Lung microvascular endothelial cell (primary cell): Measurements from ENCODE around the gene OBSCN. TPM values are rescaled to one million over a fixed set of nuclear protein-coding genes. Genes with fewer than 3 reads are reported as not detected.

Experiments used
- DNase-seq, 2 donors: peaks; one replicate each; pipeline versions ENCODE4 v3.0.0 to v3.0.0-alpha.2; 2010; ENCODE audit warnings: low read depth in 2 of 2
- total RNA-seq: library from RNA; depleted of rRNA; stranded (reverse); fragments of >200 nt; gene quantifications from 2 replicates; pipeline ENCODE4 v1.2.1, GENCODE V29; 2014

Gene OBSCN
- total RNA-seq, 1 donor from 2014 or later = 9.5 TPM

DNA sequence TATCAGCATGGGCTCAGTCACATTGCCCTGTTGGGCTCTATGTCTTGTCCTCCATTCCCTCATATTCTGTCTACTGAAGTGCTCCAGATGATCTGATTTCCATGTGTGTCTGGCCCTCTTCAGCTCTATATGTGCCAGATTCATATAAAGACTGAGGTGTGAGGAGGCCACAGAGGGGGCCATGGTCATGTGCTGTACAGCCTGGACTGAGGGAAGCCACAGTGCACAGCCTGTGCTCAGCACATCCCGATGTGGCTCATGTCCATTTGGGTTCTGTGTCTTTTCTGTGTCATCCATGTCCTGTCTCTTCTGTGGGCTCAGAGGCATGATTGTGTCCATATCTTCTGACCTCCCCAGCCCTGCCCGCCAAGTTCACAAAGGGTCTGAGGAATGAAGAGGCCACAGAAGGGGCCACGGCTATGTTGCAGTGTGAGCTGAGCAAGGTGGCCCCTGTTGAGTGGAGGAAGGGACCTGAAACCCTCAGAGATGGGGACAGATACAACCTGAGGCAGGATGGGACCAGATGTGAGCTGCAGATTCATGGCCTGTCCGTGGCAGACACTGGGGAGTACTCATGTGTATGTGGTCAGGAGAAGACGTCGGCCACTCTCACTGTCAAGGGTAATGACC is 97.0 kb downstream of the OBSCN start:
- DNase-seq = no peak

- no peak for DNase-seq
Observed at GRCh38 chr1:228305721-228306152, 97.9 kb downstream of the OBSCN start.

- DNase-seq = no peak
Observed at GRCh38 chr1:228306275-228307217, 98.7 kb downstream of the OBSCN start.

DNA sequence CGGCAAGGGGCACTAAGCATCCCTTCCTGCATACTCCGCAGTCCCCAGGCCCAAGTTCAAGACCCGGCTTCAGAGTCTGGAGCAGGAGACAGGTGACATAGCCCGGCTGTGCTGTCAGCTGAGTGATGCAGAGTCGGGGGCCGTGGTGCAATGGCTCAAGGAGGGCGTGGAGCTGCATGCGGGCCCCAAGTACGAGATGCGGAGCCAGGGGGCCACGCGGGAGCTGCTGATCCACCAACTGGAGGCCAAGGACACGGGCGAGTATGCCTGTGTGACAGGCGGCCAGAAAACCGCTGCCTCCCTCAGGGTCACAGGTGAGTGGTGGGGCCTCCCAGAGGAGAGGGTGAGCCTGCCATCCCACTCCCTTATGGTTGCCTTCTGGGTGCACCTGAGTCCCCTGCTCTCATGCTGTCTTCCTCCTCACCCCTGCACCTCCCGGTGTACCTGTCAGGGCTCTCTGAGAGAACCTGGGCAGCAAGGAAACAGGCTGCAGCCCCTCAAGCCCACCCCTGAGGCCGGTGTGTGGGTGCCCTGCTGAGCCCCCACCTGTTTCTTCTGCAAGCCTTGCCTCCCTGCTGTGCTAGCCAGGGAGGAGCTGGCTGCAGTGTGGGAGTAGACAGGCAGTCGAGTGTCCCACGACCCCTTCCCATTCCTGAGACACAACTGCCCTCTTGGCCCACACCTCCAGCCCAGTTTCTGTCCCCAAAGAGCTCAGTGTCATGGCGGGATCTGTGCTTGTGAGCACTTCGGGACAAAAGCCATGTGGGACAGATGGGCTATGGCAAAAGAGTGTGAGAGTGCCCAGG is 99.6 kb downstream of the OBSCN start:
- DNase-seq = no peak

GRCh38 chr1:228308085-228308601 is 100.3 kb downstream of the OBSCN start:
- no peak for DNase-seq

DNA sequence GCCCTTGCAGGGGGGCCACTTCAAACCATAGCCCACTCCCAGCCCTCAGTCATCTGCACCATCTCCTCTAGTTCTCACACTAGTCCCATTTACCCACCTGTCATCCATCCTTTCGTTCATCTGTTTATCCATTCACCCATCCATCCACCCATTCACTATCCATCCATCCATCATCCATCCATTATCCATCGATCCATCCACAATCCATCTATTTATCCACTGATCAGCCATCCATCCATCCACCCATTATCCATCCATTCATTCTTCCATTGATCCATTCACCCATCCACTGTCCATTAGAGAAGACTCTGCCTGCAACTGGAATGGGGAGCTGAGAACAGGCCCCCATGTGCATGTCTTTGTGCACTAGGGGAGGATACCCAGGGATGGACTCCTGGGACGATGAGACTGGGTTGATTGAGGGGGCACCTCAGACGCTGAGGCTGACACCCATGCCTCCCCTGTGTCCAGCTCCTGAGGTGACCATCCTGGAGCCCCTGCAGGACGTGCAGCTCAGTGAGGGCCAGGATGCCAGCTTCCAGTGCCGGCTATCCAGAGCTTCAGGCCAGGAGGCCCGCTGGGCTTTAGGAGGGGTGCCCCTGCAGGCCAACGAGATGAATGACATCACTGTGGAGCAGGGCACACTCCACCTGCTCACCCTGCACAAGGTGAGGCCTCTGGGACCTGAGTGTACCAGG is 100.9 kb downstream of the OBSCN start:
- DNase-seq = no peak

DNA sequence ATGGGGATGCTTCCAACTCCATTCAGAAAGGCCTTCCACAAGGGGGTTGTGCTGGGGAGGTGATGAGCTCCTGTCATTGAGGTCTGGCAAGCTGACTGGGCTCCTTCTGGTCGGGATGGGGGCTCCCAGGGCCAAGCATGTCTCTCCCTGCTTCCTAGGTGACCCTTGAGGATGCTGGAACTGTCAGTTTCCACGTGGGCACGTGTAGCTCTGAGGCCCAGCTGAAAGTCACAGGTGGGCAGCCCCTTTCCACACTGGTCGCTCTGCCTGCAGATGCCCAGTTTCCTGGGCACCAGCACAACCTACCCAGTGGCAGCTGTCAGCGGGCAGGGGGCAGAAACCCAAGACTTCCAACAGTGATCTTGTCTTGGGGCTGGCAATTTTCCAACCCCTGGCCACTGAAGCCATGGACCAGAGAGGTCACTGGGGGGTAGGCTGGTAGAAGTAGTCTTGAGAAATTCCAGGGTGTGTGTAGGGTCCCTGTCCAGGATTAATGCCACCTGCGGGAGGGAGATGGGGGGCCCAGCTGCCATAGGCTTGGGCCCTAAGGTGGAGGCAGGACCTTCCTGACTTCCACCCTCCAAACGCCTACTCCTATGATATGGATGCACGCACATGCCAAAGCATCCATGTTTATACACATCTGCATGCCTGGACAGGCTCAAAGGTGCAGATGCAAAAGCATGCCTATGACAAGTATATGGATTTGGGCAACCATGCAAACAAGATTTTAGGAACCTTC is 101.7 kb downstream of the OBSCN start:
- DNase-seq = no peak

DNA sequence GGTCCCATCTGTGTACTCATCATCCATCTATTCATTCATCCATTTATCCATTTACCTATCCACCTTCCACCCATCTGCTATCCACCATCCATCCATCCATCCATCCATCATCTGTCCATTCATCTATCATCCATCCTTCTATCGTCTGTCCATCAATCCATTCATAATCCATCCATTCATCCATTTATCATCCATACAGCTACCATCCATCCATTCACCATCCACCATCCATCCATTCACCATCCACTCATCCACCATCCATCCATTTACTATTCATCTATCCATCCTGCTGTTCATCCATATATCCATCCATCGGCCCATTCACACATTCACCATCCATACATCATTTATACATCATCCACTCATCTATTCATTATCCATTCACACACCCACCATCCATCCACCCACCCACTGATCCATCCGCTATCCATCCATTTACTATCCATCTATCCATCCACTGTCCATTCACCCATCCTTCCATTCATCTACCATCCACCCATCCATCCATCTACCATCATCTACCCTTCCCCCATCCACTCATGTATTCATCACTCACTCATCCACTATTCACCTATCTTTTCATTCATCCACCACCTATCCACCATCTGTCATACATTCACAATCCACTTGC is 102.4 kb downstream of the OBSCN start:
- no peak for DNase-seq

DNA sequence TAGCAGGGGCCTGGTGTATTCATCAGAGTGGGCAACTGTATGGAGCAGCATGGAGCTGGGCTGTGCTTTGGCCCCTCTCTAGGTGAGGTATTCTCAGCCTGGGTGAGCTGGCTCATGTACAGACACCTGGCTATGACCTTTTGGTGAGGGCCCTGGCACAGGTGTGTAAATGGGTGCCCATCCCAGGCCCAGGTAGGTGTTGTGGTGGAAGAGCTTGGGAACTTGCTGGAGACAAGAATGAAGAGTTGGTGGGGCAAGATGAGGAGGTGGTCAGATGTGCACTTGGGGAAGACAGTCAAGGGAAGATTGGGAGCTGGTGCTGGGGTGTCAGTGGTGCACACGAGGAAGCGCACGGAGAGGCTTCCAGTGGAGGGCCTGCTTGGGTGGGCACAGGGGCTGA is 103.2 kb downstream of the OBSCN start:
- no peak for DNase-seq

DNA sequence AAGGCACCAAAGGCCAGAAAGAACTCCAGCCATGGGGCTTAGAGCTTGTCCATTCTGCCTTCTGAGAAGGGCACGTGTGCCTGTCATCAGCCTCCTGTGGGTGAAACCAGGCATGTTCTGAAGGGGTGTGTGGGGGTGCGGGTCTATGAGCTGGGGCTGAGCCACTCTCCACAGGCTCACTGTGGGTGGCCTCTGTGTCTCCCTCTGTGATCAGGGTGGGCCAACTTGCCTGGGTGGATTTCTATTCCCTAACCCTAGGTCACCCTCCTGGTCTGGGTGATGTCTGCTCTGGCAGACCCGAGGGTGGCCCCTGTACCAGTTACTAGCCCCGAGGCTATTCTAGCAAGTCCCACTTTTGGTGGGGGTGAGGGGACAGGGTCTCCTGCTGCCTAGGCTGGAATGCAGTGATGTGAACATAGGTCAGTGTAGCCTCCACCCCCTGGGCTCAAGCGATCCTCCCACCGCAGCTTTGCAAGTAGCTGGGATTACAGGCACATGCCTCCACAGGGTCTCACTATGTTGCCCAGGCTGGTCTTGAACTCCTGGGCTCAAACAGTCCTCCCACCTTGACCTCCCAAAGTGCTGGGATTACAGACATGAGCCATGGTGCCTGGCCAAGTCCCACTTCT is 104.4 kb downstream of the OBSCN start:
- DNase-seq = no peak

GRCh38 chr1:228313536-228314277 is 105.9 kb downstream of the OBSCN start:
- DNase-seq = no peak

GRCh38 chr1:228314315-228314657 is 106.4 kb downstream of the OBSCN start:
- no peak for DNase-seq

DNA sequence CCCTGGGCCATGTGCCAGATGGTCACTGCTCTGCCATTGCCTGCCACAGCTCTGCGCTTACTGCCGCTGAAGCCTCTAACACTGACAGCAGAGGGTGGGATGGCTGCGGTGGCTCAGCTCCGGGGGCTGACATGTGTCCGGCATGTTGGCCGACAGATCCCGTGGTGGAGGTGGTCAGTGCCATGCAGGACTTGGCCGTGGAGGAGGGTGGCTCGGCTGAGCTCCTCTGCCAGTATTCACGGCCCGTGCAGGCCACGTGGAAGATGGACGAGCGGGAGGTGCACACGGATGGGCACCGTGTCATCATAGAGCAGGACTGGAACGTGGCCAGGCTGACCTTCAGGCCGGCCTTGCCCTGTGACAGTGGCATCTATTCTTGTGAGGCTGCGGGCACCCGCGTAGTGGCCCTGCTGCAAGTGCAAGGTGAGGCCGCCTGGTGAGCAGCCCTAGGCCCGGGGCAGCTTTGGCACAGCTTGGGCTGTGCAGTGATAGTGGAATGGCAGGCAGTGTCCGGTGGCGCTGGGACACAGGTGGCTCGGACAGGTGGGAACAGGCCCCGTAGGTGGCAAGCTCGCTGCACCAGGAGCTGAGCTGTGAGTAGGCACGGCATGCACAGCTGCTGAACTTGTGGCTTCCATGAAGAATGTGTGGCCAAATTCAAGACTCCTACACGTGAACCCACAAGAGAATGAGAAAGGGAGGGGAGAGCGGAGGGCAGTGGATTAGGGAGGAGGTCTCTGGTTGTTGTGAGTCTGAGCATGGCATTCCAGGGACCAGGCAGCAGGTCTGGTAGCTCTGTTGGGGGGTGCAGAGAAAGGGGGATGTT is 107.0 kb downstream of the OBSCN start:
- DNase-seq = no peak

- DNase-seq = no peak
Observed at GRCh38 chr1:228315484-228315944, 107.7 kb downstream of the OBSCN start.

GRCh38 chr1:228315945-228316588 is 108.2 kb downstream of the OBSCN start:
- DNase-seq = no peak

DNA sequence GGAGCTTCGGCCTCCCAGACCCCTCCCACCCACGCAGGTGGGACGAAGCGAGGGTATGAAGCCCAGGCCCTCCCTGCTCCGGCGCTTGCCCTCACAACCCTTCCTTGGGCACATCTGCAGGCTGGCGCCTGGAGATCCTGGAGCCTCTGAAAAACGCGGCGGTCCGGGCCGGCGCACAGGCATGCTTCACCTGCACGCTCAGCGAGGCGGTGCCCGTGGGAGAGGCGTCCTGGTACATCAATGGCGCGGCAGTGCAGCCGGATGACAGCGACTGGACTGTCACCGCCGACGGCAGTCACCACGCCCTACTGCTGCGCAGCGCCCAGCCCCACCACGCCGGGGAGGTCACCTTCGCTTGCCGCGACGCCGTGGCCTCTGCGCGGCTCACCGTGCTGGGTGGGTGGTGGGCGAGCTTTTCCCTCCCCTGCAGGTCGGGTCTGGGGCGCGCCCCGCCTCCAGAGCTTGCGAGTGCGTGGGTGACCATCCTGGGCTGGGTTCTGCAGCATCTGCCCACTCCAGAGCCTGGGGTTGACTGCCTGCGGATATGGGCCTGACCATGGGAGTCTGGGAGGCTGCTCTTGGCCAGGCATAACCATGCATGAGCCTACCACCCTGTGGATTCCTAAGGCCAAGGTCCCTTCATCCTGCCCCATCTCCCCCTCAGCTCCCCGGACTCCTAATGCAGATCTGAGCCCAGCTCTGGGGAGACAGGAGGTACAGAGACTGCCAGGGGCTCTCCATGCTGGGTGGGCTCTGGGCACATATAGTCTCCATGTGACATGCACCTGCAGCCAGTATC is 108.9 kb downstream of the OBSCN start:
- DNase-seq = no peak
